HepG2 (cell line): ENCODE results near the gene GOLGB1. TPM values are rescaled to one million over a fixed set of nuclear protein-coding genes. Genes with fewer than 3 reads are reported as not detected.

Source experiments
- ATAC-seq: fragments of 200-7000 bp; cut with Tn5 transposase; 3 replicates; pipeline ENCODE4 v1.9.1; 2020; ENCODE audit warnings: mild to moderate bottlenecking, moderate library complexity
- BruUV-seq: library from RNA; stranded (reverse); fragments of 400-500 nt; replicated peaks from 2 replicates; lab custom pipeline; 2021; lab: Mats Ljungman, UMichigan
- CTCF ChIA-PET: fragments of 300-600 bp; formaldehyde crosslinking; extraction: SDS; loops from one replicate; lab custom pipeline; 2021; ENCODE audit warnings: low total read pairs, inconsistent platforms, low intra/inter-chr PET ratio; lab: Yijun Ruan, JAX
- POLR2A ChIA-PET: fragments of 350-600 bp; sonication (Branson Sonifier 250); formaldehyde crosslinking; loops from one replicate; lab custom pipeline; 2020; ENCODE audit warnings: antibody characterized with exemption, inconsistent platforms; lab: Yijun Ruan, JAX
- DNase-seq: peaks from one replicate; pipeline ENCODE4 v3.0.0-alpha.2; 2015; ENCODE audit warnings: low spot score
- FAIRE-seq: peaks from 3 replicates; lab custom pipeline; 2011; peaks lifted over from hg19 to GRCh38; lab: Jason Lieb, UNC
- H2AFZ ChIP-seq: one replicate; pipeline ENCODE4 v1.6.1; 2011; ENCODE audit warnings: low read length, inconsistent platforms
- H3K27ac ChIP-seq: fragments of 300-600 bp; 3 replicates; pipeline ENCODE4 v1.8.0; 2011; ENCODE audit warnings: mixed run types, mild to moderate bottlenecking, mixed read lengths, low read length, inconsistent platforms; ENCODE audit not compliant: insufficient read depth; ENCODE audit errors: extremely low read length
- H3K27me3 ChIP-seq, 2 experiments: fragments of 200-600 bp in 1 of 2; 2 replicates in 1 of 2; 3 replicates in 1 of 2; pipeline versions ENCODE4 v1.6.0 to v1.8.0; 2011; ENCODE audit warnings: low read length in 2 of 2, mild to moderate bottlenecking in 2 of 2, moderate library complexity in 2 of 2, inconsistent platforms in 1 of 2; ENCODE audit not compliant: insufficient read depth in 2 of 2, control insufficient read depth in 1 of 2
- H3K36me3 ChIP-seq, 2 experiments: fragments of 200-600 bp in 1 of 2; replicated peaks in 1 of 2; 2 replicates in 1 of 2; 3 replicates in 1 of 2; pipeline versions ENCODE4 v1.5.1 to v1.8.0; 2011; ENCODE audit warnings: low read length in 2 of 2, inconsistent platforms in 1 of 2; ENCODE audit not compliant: insufficient read depth in 2 of 2, control insufficient read depth in 1 of 2
- H3K4me1 ChIP-seq: 2 replicates; pipeline ENCODE4 v1.5.1; 2012; ENCODE audit warnings: low read length, inconsistent platforms; ENCODE audit not compliant: insufficient read depth
- H3K4me2 ChIP-seq: 2 replicates; pipeline ENCODE4 v1.6.0; 2011; ENCODE audit warnings: low read depth, low read length, inconsistent platforms
- H3K4me3 ChIP-seq, 3 experiments: fragments of 200-600 bp in 1 of 3; sonication (generic), shearing (Covaris generic) in 1 of 3; replicated peaks in 1 of 3; 2 replicates each; pipeline ENCODE4 v1.5.1; 2011 to 2016; ENCODE audit warnings: low read length in 3 of 3, inconsistent platforms in 2 of 3, low read depth in 2 of 3, mild to moderate bottlenecking in 2 of 3, control low read depth in 1 of 3, mixed read lengths in 1 of 3; ENCODE audit not compliant: insufficient read depth in 1 of 3
- H3K79me2 ChIP-seq: one replicate; pipeline ENCODE4 v1.6.1; 2011; ENCODE audit warnings: low read length, inconsistent platforms; ENCODE audit not compliant: insufficient read depth
- H3K9ac ChIP-seq: 2 replicates; pipeline ENCODE4 v1.6.0; 2011; ENCODE audit warnings: mild to moderate bottlenecking, low read depth, low read length, inconsistent platforms; ENCODE audit not compliant: insufficient read depth
- H3K9me3 ChIP-seq: 2 replicates; pipeline ENCODE4 v1.5.1; 2012; ENCODE audit warnings: mild to moderate bottlenecking, low read length
- H4K20me1 ChIP-seq: 2 replicates; pipeline ENCODE4 v1.6.0; 2011; ENCODE audit warnings: inconsistent platforms, mild to moderate bottlenecking, low read length, moderate library complexity; ENCODE audit not compliant: insufficient read depth
- HNRNPK ChIP-seq: fragments of 200-400 bp; formaldehyde crosslinking; IDR thresholded peaks from 2 replicates; pipeline ENCODE4 v1.6.1; 2018; ENCODE audit warnings: low read length, low read depth, moderate library complexity, mild to moderate bottlenecking; ENCODE audit not compliant: poor library complexity, severe bottlenecking
- PCBP2 ChIP-seq: fragments of 200-400 bp; formaldehyde crosslinking; optimal IDR thresholded peaks from 2 replicates; pipeline ENCODE3; 2018; ENCODE audit warnings: low read length, low read depth; ENCODE audit not compliant: poor library complexity, severe bottlenecking
- RFX1 ChIP-seq: fragments of 450-650 bp; IDR thresholded peaks from 2 replicates; pipeline ENCODE4 v1.6.1; 2017
- ZEB1 ChIP-seq: IDR thresholded peaks from 2 replicates; pipeline ENCODE4 v1.6.1; 2012; ENCODE audit warnings: mild to moderate bottlenecking, low read depth, inconsistent platforms; ENCODE audit not compliant: insufficient replicate concordance
- ZNF547 ChIP-seq: sonication (generic); formaldehyde crosslinking; IDR thresholded peaks from 2 replicates; pipeline ENCODE4 v1.5.1; 2020; ENCODE audit warnings: mild to moderate bottlenecking, missing genetic modification reagents
- ZNF558 ChIP-seq: sonication (generic); formaldehyde crosslinking; IDR thresholded peaks from 2 replicates; pipeline ENCODE4 v1.9.0; 2022; ENCODE audit warnings: mild to moderate bottlenecking, missing genetic modification reagents, borderline replicate concordance
- ZNF569 ChIP-seq: sonication (generic); formaldehyde crosslinking; IDR thresholded peaks from 2 replicates; pipeline ENCODE4 v1.5.0; 2020; ENCODE audit warnings: mild to moderate bottlenecking, missing genetic modification reagents, moderate library complexity, borderline replicate concordance
- ZNF720 ChIP-seq: sonication (generic); formaldehyde crosslinking; IDR thresholded peaks from 2 replicates; pipeline ENCODE4 v1.4.0; 2020; ENCODE audit warnings: missing genetic modification reagents
- WGBS: methylation state at CpG from one replicate; pipeline ENCODE4 v1.1.6; 2017; ENCODE audit warnings: low lambda C conversion rate; 5-methylcytosine and 5-hydroxymethylcytosine counted together
- in situ Hi-C: cut with HindIII; loops from 2 replicates; pipeline ENCODE4 v1.10.0; 2017; ENCODE audit warnings: low pct_unique_long_range_greater_than_20kb; ENCODE audit not compliant: extremely low pct_ligation_motif_present
- intact Hi-C: fragments of 100-400 bp; cut with micrococcal nuclease; formaldehyde crosslinking; loops from one replicate; pipeline ENCODE4 v1.10.0; 2022; ENCODE audit not compliant: unreplicated experiment
- polyA plus RNA-seq, 8 experiments: library from polyadenylated mRNA; depleted of rRNA in 3 of 8; stranded (reverse) in 7 of 8; unstranded in 1 of 8; fragments of >200 nt; fragmentation: Illumina TruSeq in 4 of 8; extraction: Trizol in 4 of 8; gene quantifications; 2 replicates each; pipeline versions ENCODE4 v1.2.1 to v1.2.3, GENCODE V29; 2011 to 2016; ENCODE audit warnings: low read depth in 4 of 8, missing spikeins in 1 of 8, mixed read lengths in 1 of 8; ENCODE audit not compliant: insufficient read depth in 1 of 8
- total RNA-seq, 5 experiments: library from RNA; depleted of rRNA; stranded (reverse); fragments of >200 nt; fragmentation: Illumina TruSeq; extraction: Trizol; gene quantifications; 2 replicates each; pipeline ENCODE4 v1.2.3, GENCODE V29; 2016; ENCODE audit warnings: low read depth in 1 of 5
- TF ChIP-seq, protein P1 (sequence below): sonication (generic); formaldehyde crosslinking; IDR thresholded peaks from 2 replicates; pipeline ENCODE4 v1.4.0; 2020; ENCODE audit warnings: missing genetic modification reagents
- TF ChIP-seq, protein P2 (sequence below): sonication (generic); formaldehyde crosslinking; conservative IDR thresholded peaks from 2 replicates; pipeline ENCODE4 v1.8.1; 2023; ENCODE audit warnings: missing genetic modification reagents

The GOLGB1 gene
- total and polyA plus RNA-seq, 2 of the 13 experiments (the other 11 are each of a cell fraction or from before 2014, with no cell fraction given) = 13.1 to 39.5 TPM

DNA sequence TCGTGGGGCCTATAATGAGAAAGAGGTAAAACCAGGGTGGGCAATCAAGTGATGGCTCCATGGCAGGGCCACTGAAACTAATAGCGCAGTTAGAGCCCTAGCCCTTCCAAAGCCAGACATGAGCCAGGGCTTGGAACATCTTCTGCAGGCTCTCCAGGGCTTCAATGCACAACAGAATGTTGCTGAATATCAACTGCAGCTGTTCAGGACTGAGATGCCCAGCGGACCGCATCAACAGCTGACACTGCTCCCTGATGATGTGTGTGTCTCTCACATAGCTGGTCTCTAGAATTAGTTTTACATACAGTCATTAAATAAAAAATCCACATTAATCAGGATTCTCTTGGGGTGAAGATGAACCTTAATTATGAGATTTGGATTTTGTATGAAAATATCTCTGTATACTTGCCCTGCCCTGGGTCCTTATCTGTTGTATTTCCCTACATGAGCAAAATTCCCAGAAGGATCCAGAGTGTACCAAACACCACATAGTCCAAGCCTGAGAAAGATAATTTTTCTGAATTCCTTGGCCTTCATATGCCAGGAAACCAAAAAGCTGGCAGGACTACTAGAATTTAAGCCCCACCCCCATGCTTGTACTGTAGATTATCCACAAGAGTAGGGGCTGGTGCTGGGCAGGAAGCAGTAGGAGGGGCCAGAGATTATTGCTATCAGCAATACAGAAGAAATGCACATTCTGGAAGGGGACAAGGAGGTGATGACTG, 7.7 kb upstream of the GOLGB1 start (continued):
- no peak for TF ChIP-seq ZNF547 (CRISPR knock-in tag)
- TF ChIP-seq RFX1 = no peak
- TF ChIP-seq ZNF569 = no peak
- no peak for TF ChIP-seq ZNF558 (CRISPR knock-in tag)
- no peak for TF ChIP-seq ZNF720
- TF ChIP-seq, protein P1, sequence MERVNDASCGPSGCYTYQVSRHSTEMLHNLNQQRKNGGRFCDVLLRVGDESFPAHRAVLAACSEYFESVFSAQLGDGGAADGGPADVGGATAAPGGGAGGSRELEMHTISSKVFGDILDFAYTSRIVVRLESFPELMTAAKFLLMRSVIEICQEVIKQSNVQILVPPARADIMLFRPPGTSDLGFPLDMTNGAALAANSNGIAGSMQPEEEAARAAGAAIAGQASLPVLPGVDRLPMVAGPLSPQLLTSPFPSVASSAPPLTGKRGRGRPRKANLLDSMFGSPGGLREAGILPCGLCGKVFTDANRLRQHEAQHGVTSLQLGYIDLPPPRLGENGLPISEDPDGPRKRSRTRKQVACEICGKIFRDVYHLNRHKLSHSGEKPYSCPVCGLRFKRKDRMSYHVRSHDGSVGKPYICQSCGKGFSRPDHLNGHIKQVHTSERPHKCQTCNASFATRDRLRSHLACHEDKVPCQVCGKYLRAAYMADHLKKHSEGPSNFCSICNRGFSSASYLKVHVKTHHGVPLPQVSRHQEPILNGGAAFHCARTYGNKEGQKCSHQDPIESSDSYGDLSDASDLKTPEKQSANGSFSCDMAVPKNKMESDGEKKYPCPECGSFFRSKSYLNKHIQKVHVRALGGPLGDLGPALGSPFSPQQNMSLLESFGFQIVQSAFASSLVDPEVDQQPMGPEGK = no peak
- TF ChIP-seq ZEB1 = no peak
- TF ChIP-seq, all 625 proteins: peak for 0

DNA sequence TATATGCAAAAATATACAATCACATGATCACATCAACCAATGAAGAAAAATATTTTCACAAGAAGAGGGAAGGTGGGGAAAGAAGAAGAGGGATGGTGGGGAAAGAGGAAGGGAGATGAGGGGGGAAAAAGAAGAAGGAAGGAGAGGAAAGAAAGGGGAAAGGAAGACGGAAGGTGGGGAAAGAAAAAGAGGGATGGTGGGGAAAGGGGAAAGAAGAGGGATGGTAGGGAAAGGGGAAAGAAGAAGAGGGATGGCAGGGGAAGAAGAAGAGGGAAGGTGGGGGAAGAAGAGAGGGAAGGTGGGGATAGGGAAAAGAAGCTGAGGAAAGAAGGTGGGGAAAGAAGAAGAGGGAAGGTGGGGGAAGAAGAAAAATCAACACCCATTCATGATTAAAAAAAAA, 3.2 kb upstream of the GOLGB1 start:
- ATAC-seq = no peak
- no peak overlapping the region for H3K4me2 ChIP-seq
- no peak overlapping the region for H3K4me3 ChIP-seq
- no peak overlapping the region for H3K9ac ChIP-seq
- WGBS = 86% methylated on average over 1 of the region's 1 CpG
- CTCF ChIA-PET = no interaction called here
- peaks cover 19% of the 10 kb centered on the region for H3K79me2 ChIP-seq
- no TSS peak for BruUV-seq
- DNase-seq = no peak
- POLR2A ChIA-PET = no interaction called here
- no peak for FAIRE-seq
- no peaks in the 10 kb centered on the region; a peak in 1 of 5 replicates for H3K27me3 ChIP-seq
- H3K9me3 ChIP-seq = no peaks in the 10 kb centered on the region
- H4K20me1 ChIP-seq = peaks cover 9% of the 10 kb centered on the region
- TF ChIP-seq, protein P2, sequence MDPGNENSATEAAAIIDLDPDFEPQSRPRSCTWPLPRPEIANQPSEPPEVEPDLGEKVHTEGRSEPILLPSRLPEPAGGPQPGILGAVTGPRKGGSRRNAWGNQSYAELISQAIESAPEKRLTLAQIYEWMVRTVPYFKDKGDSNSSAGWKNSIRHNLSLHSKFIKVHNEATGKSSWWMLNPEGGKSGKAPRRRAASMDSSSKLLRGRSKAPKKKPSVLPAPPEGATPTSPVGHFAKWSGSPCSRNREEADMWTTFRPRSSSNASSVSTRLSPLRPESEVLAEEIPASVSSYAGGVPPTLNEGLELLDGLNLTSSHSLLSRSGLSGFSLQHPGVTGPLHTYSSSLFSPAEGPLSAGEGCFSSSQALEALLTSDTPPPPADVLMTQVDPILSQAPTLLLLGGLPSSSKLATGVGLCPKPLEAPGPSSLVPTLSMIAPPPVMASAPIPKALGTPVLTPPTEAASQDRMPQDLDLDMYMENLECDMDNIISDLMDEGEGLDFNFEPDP (CRISPR knock-in tag) = no peak
- TF ChIP-seq HNRNPK = peak; percentile 82
- TF ChIP-seq PCBP2 = peak; percentile 37
- TF ChIP-seq, all 625 proteins: peak for 2
- H3K4me1 ChIP-seq = peaks cover 12% of the 10 kb centered on the region
- in situ Hi-C loops (no loop called here), intact Hi-C loops (no loop called here)
- no peak overlapping the region for H2AFZ ChIP-seq
- H3K27ac ChIP-seq = no peak overlapping the region
- no peaks in the 10 kb centered on the region for H3K36me3 ChIP-seq
